Activated B cell treated with CpG ODN at 0.5 μM for 24 hours (primary cell): ENCODE measurements around the gene PKM. TPM values are rescaled to one million over a fixed set of nuclear protein-coding genes. Genes with fewer than 3 reads are reported as not detected.

Source experiments
- ATAC-seq: fragments of 200-7000 bp; cut with Tn5 transposase; one replicate; pipeline ENCODE4 v1.10.0; 2021; ENCODE audit warnings: low read depth, mild to moderate bottlenecking, moderate library complexity
- CTCF ChIA-PET: fragments of 350-600 bp; sonication (Branson Sonifier 250); formaldehyde crosslinking; loops from one replicate; lab custom pipeline; 2021; ENCODE audit warnings: antibody characterized with exemption; lab: Charles Lee
- POLR2A ChIA-PET: fragments of 350-600 bp; sonication (Branson Sonifier 250); formaldehyde crosslinking; loops from one replicate; lab custom pipeline; 2021; ENCODE audit warnings: antibody characterized with exemption; lab: Charles Lee
- DNase-seq: peaks from one replicate; pipeline ENCODE4 v3.0.0; 2022
- H3K27ac Mint-ChIP-seq: one replicate; pipeline ENCODE4 v1.8.0; 2020; ENCODE audit warnings: mixed read lengths
- H3K27me3 Mint-ChIP-seq: one replicate; pipeline ENCODE4 v1.8.0; 2021; ENCODE audit warnings: mixed read lengths
- H3K36me3 Mint-ChIP-seq: one replicate; pipeline ENCODE4 v1.8.0; 2021; ENCODE audit warnings: low read depth, mixed read lengths
- H3K4me1 Mint-ChIP-seq: one replicate; pipeline ENCODE4 v1.8.0; 2021; ENCODE audit warnings: mixed read lengths
- H3K4me3 Mint-ChIP-seq: one replicate; pipeline ENCODE4 v1.8.0; 2020; ENCODE audit warnings: mild to moderate bottlenecking, mixed read lengths
- H3K9me3 Mint-ChIP-seq: one replicate; pipeline ENCODE4 v1.8.0; 2020; ENCODE audit warnings: mixed read lengths
- CTCF ChIP-seq: fragments of 200-600 bp; IDR thresholded peaks from one replicate; pipeline ENCODE4 v1.8.0; 2022; ENCODE audit warnings: antibody characterized with exemption, mild to moderate bottlenecking
- intact Hi-C: fragments of 100-400 bp; cut with micrococcal nuclease; formaldehyde crosslinking; loops from one replicate; pipeline ENCODE4 v1.15.1; 2024
- total RNA-seq: library from RNA; stranded (reverse); gene quantifications from 2 replicates; pipeline ENCODE4 v1.2.3, GENCODE V29; 2022

PKM gene
- total RNA-seq, 1 donor from 2014 or later = 1,253 TPM

DNA sequence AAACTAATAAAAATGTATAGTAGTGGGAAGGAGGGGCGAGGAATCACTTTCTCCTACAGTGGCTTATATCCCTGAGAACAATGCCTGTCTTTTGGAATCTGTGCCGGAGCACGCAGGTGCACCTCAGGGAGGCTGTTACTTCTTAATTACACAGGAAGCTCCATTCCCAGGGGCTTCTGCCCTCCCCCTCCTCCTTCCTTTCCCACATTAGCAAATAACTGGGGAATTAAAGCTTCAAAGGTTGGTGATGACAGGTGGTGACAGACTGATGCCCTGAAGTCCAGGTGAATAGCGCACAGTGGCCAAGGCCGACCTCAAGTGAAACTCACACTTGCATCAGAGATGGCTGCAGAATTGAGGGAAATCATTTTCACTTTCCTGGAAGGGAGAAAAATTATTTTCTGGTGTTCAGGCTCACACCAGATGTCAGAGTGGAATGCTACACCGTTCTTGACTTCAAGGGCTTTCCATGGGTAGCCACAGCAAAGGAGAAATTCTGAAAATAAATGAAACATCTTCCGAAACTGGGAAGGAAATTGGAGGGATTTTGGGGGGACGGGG is 37.1 kb downstream of the PKM start:
- ATAC-seq = no peak
- CTCF ChIA-PET = no interaction called here
- H3K9me3 Mint-ChIP-seq = no peaks in the 10 kb centered on the region

GRCh38 chr15:72192416-72192815 is 38.6 kb downstream of the PKM start:
- ChIA-PET POLR2A (interaction anchor here (0.7 kb wide), 1 partner anchor 281 kb away, joined by 3 read pairs; no protein-coding TSS in a partner anchor), CTCF (interaction anchor here (0.7 kb wide), 1 partner anchor 25 kb away, joined by 3 read pairs; no protein-coding TSS in a partner anchor)
- Mint-ChIP-seq H3K4me3 (no peak overlapping the region), H3K4me1 (peaks cover 9% of the 10 kb centered on the region), H3K27ac (no peak overlapping the region), H3K36me3 (no peaks in the 10 kb centered on the region), H3K9me3 (no peaks in the 10 kb centered on the region), H3K27me3 (peaks cover 26% of the 10 kb centered on the region)
- TF ChIP-seq CTCF = no peak
- no peak for DNase-seq
- intact Hi-C loops = loop anchor here (10.0 kb wide), 2 partner anchors 282 to 482 kb away; partner anchors contain the start of gene ARIH1
- no peak for ATAC-seq

More for the DNA sequence above, 37.1 kb downstream of the PKM start:
- TF ChIP-seq CTCF = no peak
- DNase-seq = no peak
- Mint-ChIP-seq H3K27ac (no peak overlapping the region), H3K4me1 (peaks cover 14% of the 10 kb centered on the region), H3K27me3 (peaks cover 30% of the 10 kb centered on the region), H3K4me3 (no peak overlapping the region), H3K36me3 (peaks cover 10% of the 10 kb centered on the region)
- intact Hi-C loops = loop anchor here (10.0 kb wide), 2 partner anchors 281 to 481 kb away; partner anchors contain the start of gene ARIH1
- POLR2A ChIA-PET = no interaction called here

- POLR2A ChIA-PET = interaction anchor here (0.6 kb wide), 1 partner anchor 267 kb away, joined by 13 read pairs; no protein-coding TSS in a partner anchor
- no peaks in the 10 kb centered on the region for H3K4me1 Mint-ChIP-seq
- intact Hi-C loops = no loop called here
- no peak for DNase-seq
- CTCF ChIA-PET = no interaction called here
- ATAC-seq = no peak
- no peaks in the 10 kb centered on the region for H3K36me3 Mint-ChIP-seq
- no peaks in the 10 kb centered on the region for H3K9me3 Mint-ChIP-seq
- H3K27ac Mint-ChIP-seq = no peak overlapping the region
- peaks cover 21% of the 10 kb centered on the region for H3K27me3 Mint-ChIP-seq
- TF ChIP-seq CTCF = no peak
- no peak overlapping the region for H3K4me3 Mint-ChIP-seq
Observed at GRCh38 chr15:72189250-72189902, 41.6 kb downstream of the PKM start.

DNA sequence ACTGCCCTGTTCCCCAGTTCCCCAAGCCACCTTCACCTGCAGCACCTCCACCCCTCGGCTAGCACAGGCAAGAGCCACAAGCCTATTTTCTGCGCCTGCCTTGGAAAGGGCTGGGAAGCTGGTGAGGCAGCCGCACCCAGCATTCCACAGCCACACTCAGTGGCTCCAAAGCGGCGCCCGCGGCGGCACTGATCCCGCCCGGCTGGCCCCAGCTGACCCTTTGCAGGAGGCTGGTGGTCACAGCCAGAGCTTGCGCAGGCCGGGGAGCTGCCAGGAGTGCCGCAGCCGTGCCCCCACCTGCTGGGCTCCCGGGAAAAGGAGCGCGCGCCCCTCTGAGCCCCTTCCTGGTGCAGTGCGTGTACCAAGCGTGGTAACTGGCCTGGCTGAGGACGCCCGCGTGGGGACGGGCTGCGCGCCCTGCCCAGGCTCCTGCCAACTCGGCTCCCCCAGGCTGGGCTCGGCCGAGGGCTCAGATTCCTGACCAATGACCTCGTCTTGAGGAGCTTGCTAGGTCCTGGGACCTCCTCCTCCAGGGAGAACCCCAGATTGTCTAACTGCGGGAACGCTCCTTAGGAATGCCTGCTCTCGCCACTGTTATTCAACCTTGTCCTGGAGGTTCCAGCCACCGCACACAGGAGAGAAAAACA is 46.7 kb downstream of the PKM start:
- Mint-ChIP-seq H3K4me1 (no peaks in the 10 kb centered on the region), H3K9me3 (no peaks in the 10 kb centered on the region), H3K27me3 (peaks cover 29% of the 10 kb centered on the region), H3K4me3 (no peak overlapping the region), H3K36me3 (no peaks in the 10 kb centered on the region), H3K27ac (no peak overlapping the region)
- intact Hi-C loops = no loop called here
- CTCF ChIA-PET = no interaction called here
- TF ChIP-seq CTCF = no peak
- DNase-seq (no peak), ATAC-seq (no peak)
- POLR2A ChIA-PET = no interaction called here

- Mint-ChIP-seq H3K9me3 (no peaks in the 10 kb centered on the region), H3K36me3 (no peaks in the 10 kb centered on the region), H3K27ac (no peak overlapping the region), H3K27me3 (peaks cover 29% of the 10 kb centered on the region), H3K4me3 (no peak overlapping the region), H3K4me1 (no peaks in the 10 kb centered on the region)
- ChIA-PET POLR2A (no interaction called here), CTCF (no interaction called here)
- ATAC-seq (no peak), DNase-seq (no peak)
- intact Hi-C loops = no loop called here
- no peak for TF ChIP-seq CTCF
Observed at GRCh38 chr15:72183781-72184164, 47.2 kb downstream of the PKM start.
